ENCODE measurements around the gene NRDC.

Gene NRDC

DNA sequence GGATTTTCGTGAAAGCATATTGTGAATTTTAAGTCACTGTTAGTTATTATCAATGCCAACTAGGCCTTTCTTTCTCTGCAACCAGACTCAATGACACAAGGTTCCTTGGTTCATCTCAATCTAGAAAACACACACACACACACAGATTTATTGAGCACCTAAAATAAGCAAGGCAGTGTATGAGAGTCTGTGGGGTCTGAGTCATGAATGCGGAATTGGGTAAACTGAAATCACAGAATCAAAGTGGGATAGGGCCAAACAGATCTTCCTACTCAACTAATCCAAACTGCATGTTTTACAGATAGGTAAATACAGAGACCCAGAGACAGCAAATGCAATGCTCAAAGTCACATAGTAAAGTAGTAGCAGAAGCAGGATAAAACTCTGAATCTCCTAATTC, 48.5 kb upstream of the NRDC start:
- no peaks in the 10 kb centered on the region for H3K9me3 ChIP-seq (ENCODE audit: control insufficient read depth, insufficient read depth, low read depth, low read length)
- CTCF ChIA-PET = interaction anchor here (0.9 to 3.1 kb wide), 6 partner anchors 19 to 300 kb away, joined by 3 to 21 read pairs (median 6); no protein-coding TSS in a partner anchor
- H3K27ac ChIP-seq (ENCODE audit: extremely low read depth, low read depth, low read length) = no peak overlapping the region
- POLR2A ChIA-PET = no interaction called here
- no peaks in the 10 kb centered on the region for H3K4me1 ChIP-seq (ENCODE audit: control insufficient read depth, insufficient read depth, low read length)
- no peaks in the 10 kb centered on the region for H3K36me3 ChIP-seq (ENCODE audit: control insufficient read depth in 2 of 2, insufficient read depth in 1 of 2, low read length in 2 of 2)
- TF ChIP-seq BCL11A (tag by site-specific recombination; IDR thresholded peaks at IDR 0.05; ENCODE audit: low read depth) (no peak), ZNF24 (tag by site-specific recombination; IDR thresholded peaks at IDR 0.05) (no peak), ZNF10 (tag by site-specific recombination; IDR thresholded peaks at IDR 0.05) (no peak), ZNF76 (tag by site-specific recombination; IDR thresholded peaks at IDR 0.05; ENCODE audit: borderline replicate concordance, low read depth) (no peak), ZBTB21 (tag by site-specific recombination; IDR thresholded peaks at IDR 0.05) (no peak), ZNF548 (tag by site-specific recombination; IDR thresholded peaks at IDR 0.05) (no peak)
- TF ChIP-seq, protein P1, sequence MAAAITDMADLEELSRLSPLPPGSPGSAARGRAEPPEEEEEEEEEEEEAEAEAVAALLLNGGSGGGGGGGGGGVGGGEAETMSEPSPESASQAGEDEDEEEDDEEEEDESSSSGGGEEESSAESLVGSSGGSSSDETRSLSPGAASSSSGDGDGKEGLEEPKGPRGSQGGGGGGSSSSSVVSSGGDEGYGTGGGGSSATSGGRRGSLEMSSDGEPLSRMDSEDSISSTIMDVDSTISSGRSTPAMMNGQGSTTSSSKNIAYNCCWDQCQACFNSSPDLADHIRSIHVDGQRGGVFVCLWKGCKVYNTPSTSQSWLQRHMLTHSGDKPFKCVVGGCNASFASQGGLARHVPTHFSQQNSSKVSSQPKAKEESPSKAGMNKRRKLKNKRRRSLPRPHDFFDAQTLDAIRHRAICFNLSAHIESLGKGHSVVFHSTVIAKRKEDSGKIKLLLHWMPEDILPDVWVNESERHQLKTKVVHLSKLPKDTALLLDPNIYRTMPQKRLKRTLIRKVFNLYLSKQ (tag by site-specific recombination; IDR thresholded peaks at IDR 0.05; ENCODE audit: borderline replicate concordance) = no peak
- H3K4me3 ChIP-seq (ENCODE audit: low read depth, low read length) = no peak overlapping the region

DNA sequence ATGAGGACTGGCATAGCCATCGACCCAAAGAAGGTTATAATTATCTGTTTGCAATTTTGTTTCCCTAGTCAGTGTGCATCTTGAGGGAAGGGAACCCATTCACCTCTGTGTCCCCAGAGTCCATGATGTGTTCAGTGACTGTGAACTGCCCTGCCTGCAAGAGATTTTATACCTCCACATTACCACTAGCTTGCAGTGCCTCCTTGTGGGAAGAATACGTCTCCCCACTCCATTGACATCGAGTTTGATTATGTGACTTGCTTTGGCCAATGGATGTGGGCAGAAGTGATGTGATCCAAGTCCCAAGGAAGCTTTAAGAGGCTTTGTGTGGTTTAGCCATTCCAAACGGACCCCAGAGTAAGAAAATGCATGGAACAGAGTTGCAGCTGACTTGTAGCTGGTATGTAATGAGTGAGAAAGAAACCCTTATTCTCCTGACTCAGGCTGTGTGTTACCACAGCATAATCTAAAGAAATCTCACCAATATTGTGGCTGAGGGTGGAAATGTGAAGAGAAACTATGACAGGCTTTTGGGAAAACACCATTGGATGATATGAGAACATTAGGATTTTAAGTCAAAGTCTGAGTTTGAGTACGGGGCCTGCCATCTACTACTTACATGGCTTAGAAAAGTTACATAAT, 47.8 kb upstream of the NRDC start:
- H3K27ac ChIP-seq (ENCODE audit: extremely low read depth, low read depth, low read length) = no peak overlapping the region

More for the DNA sequence above, 47.8 kb upstream of the NRDC start:
- POLR2A ChIA-PET = no interaction called here
- H3K9me3 ChIP-seq (ENCODE audit: control insufficient read depth, insufficient read depth, low read depth, low read length) = no peaks in the 10 kb centered on the region
- H3K36me3 ChIP-seq (ENCODE audit: control insufficient read depth in 2 of 2, insufficient read depth in 1 of 2, low read length in 2 of 2) = no peaks in the 10 kb centered on the region
- H3K4me3 ChIP-seq (ENCODE audit: low read depth, low read length) = no peak overlapping the region
- H3K4me1 ChIP-seq (ENCODE audit: control insufficient read depth, insufficient read depth, low read length) = no peaks in the 10 kb centered on the region
- CTCF ChIA-PET = interaction anchor here (0.6 to 3.1 kb wide), 10 partner anchors 9 to 548 kb away, joined by 3 to 21 read pairs (median 5); no protein-coding TSS in a partner anchor
- TF ChIP-seq ZNF707 (tag by site-specific recombination; IDR thresholded peaks at IDR 0.05) = no peak
- no peak for TF ChIP-seq ZNF174 (tag by site-specific recombination; IDR thresholded peaks at IDR 0.05)
- no peak for TF ChIP-seq GLI4 (tag by site-specific recombination; IDR thresholded peaks at IDR 0.05)
- TF ChIP-seq KLF1 (tag by site-specific recombination; IDR thresholded peaks at IDR 0.05) = no peak
- TF ChIP-seq OSR2 (tag by site-specific recombination; IDR thresholded peaks at IDR 0.05) = no peak
- TF ChIP-seq, protein P2, sequence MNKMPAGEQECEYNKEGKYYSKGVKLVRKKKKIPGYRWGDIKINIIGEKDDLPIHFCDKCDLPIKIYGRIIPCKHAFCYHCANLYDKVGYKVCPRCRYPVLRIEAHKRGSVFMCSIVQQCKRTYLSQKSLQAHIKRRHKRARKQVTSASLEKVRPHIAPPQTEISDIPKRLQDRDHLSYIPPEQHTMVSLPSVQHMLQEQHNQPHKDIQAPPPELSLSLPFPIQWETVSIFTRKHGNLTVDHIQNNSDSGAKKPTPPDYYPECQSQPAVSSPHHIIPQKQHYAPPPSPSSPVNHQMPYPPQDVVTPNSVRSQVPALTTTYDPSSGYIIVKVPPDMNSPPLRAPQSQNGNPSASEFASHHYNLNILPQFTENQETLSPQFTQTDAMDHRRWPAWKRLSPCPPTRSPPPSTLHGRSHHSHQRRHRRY (tag by site-specific recombination; IDR thresholded peaks at IDR 0.05) = no peak
- TF ChIP-seq, protein P3, sequence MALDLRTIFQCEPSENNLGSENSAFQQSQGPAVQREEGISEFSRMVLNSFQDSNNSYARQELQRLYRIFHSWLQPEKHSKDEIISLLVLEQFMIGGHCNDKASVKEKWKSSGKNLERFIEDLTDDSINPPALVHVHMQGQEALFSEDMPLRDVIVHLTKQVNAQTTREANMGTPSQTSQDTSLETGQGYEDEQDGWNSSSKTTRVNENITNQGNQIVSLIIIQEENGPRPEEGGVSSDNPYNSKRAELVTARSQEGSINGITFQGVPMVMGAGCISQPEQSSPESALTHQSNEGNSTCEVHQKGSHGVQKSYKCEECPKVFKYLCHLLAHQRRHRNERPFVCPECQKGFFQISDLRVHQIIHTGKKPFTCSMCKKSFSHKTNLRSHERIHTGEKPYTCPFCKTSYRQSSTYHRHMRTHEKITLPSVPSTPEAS (tag by site-specific recombination; IDR thresholded peaks at IDR 0.05) = no peak
- TF ChIP-seq ZNF140 (tag by site-specific recombination; IDR thresholded peaks at IDR 0.05) = no peak
- TF ChIP-seq KLF16 (tag by site-specific recombination; IDR thresholded peaks at IDR 0.05) = no peak
- no peak for TF ChIP-seq ZNF23 (tag by site-specific recombination; IDR thresholded peaks at IDR 0.05; ENCODE audit: borderline replicate concordance)
- TF ChIP-seq, protein P4, sequence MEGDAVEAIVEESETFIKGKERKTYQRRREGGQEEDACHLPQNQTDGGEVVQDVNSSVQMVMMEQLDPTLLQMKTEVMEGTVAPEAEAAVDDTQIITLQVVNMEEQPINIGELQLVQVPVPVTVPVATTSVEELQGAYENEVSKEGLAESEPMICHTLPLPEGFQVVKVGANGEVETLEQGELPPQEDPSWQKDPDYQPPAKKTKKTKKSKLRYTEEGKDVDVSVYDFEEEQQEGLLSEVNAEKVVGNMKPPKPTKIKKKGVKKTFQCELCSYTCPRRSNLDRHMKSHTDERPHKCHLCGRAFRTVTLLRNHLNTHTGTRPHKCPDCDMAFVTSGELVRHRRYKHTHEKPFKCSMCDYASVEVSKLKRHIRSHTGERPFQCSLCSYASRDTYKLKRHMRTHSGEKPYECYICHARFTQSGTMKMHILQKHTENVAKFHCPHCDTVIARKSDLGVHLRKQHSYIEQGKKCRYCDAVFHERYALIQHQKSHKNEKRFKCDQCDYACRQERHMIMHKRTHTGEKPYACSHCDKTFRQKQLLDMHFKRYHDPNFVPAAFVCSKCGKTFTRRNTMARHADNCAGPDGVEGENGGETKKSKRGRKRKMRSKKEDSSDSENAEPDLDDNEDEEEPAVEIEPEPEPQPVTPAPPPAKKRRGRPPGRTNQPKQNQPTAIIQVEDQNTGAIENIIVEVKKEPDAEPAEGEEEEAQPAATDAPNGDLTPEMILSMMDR (tag by site-specific recombination; IDR thresholded peaks at IDR 0.05) = peak; percentile 53; the same call in 1 of the 2 replicates
- TF ChIP-seq ZNF169 (tag by site-specific recombination; IDR thresholded peaks at IDR 0.05) = no peak
- peak; percentile 34 for TF ChIP-seq ZNF654 (tag by site-specific recombination; IDR thresholded peaks at IDR 0.05; ENCODE audit: low read depth)
- TF ChIP-seq ZNF548 (tag by site-specific recombination; IDR thresholded peaks at IDR 0.05) = no peak
- no peak for TF ChIP-seq MYNN (tag by site-specific recombination; IDR thresholded peaks at IDR 0.05; ENCODE audit: borderline replicate concordance)
